ENCODE results near the gene TEX2. TPM values are rescaled to one million over a fixed set of nuclear protein-coding genes. Genes with fewer than 3 reads are reported as not detected.

Gene TEX2
- total and polyA plus RNA-seq, 2 donors (not counting 3 experiments of a cell fraction or from before 2014, with no cell fraction given): 13.3 to 25.8 TPM

- H3K4me2 ChIP-seq (ENCODE audit: insufficient read depth, low read length): peak overlapping the region; percentile 70
- no peaks in the 10 kb centered on the region for H4K20me1 ChIP-seq (replicated peaks; ENCODE audit: control insufficient read depth, extremely low read depth, insufficient read depth, low read length)
- no peaks in the 10 kb centered on the region for H3K27me3 ChIP-seq (ENCODE audit: control insufficient read depth in 2 of 2, insufficient read depth in 2 of 2, low read length in 2 of 2)
- peaks cover 2 to 8% of the 10 kb centered on the region in 2 experiments for H3K36me3 ChIP-seq (ENCODE audit: control insufficient read depth in 2 of 2, extremely low read depth in 1 of 2, insufficient read depth in 2 of 2, low read length in 2 of 2)
- ChIA-PET POLR2A (interaction anchor here (0.6 to 1.9 kb wide), 21 partner anchors 11 to 267 kb away, joined by 3 to 13 read pairs (median 4); partner anchors contain the start of genes PRR29 and TEX2), CTCF (interaction anchor here (0.8 to 5.1 kb wide), 13 partner anchors 14 to 275 kb away, joined by 3 to 48 read pairs (median 4); partner anchors contain the start of gene ERN1)
- DNase-seq (ENCODE audit: low read depth, low spot score) (no peak), FAIRE-seq (no peak)
- H3K4me1 ChIP-seq (ENCODE audit: control insufficient read depth, extremely low read depth, insufficient read depth, low read length): peaks cover 21% of the 10 kb centered on the region
- intact Hi-C loops (cut with micrococcal nuclease): loop anchor here (1.0 to 5.0 kb wide), 6 partner anchors 15 to 272 kb away; partner anchors contain the start of genes ERN1, PECAM1 and TEX2
- peak overlapping the region in 2 of 3 experiments; percentile 64 to 72 for H3K4me3 ChIP-seq (replicated peaks in 1 of 3; ENCODE audit: insufficient read depth in 1 of 3, low read depth in 1 of 3, low read length in 3 of 3)
- H3K9me3 ChIP-seq (replicated peaks; ENCODE audit: control insufficient read depth, insufficient read depth, low read length): no peaks in the 10 kb centered on the region
- H3K9ac ChIP-seq (replicated peaks; ENCODE audit: extremely low read depth, insufficient read depth, low read length): peak overlapping the region; percentile 45
- dilution Hi-C loops (cut with MboI; ENCODE audit: extremely low pct_ligation_motif_present, low sequenced_read_pairs): loop anchor here (25.0 kb wide), 1 partner anchor 108 kb away; no protein-coding TSS in a partner anchor
- BruUV-seq (replicated peaks): no TSS peak
- H3K79me2 ChIP-seq (ENCODE audit: control insufficient read depth, insufficient read depth, low read length): peaks cover 13% of the 10 kb centered on the region
- no peak for TF ChIP-seq POLR2A (IDR thresholded peaks at IDR 0.05; ENCODE audit: low read depth, low read length)
- TF ChIP-seq EZH2 (IDR thresholded peaks at IDR 0.05; ENCODE audit: borderline replicate concordance, low read depth, low read length, severe bottlenecking): no peak
- no peak for TF ChIP-seq FOS (IDR thresholded peaks at IDR 0.05; ENCODE audit: borderline replicate concordance, insufficient read depth, low read length)
- no peak for TF ChIP-seq POLR2AphosphoS5 (IDR thresholded peaks at IDR 0.05; ENCODE audit: insufficient read depth, low read depth, low read length)
- no peak for TF ChIP-seq JUN (IDR thresholded peaks at IDR 0.05; ENCODE audit: borderline replicate concordance, insufficient read depth, insufficient read length, low read depth)
- TF ChIP-seq MAX (IDR thresholded peaks at IDR 0.05; ENCODE audit: insufficient read depth, insufficient read length): no peak
- TF ChIP-seq GATA2 (IDR thresholded peaks at IDR 0.05; ENCODE audit: insufficient read depth, insufficient read length, low read depth, low read length): no peak
- H2AFZ ChIP-seq (ENCODE audit: low read depth, low read length): peak overlapping the region; percentile 32
- H3K27ac ChIP-seq (ENCODE audit: insufficient read depth, low read depth, low read length): peak overlapping the region; percentile 32
- no peaks in the 10 kb centered on the region for H3K9me1 ChIP-seq (replicated peaks; ENCODE audit: control insufficient read depth, extremely low read depth, insufficient read depth, low read length)
Measured at GRCh38 chr17:64145375-64145750, 117.7 kb downstream of the TEX2 start.

- H3K4me2 ChIP-seq (ENCODE audit: insufficient read depth, low read length): no peak overlapping the region
- no peak overlapping the region for H2AFZ ChIP-seq (ENCODE audit: low read depth, low read length)
- FAIRE-seq: no peak
- ChIA-PET POLR2A (no interaction called here), CTCF (interaction anchor here (0.8 kb wide), 1 partner anchor 111 kb away, joined by 3 read pairs; no protein-coding TSS in a partner anchor)
- H4K20me1 ChIP-seq (replicated peaks; ENCODE audit: control insufficient read depth, extremely low read depth, insufficient read depth, low read length): no peaks in the 10 kb centered on the region
- H3K4me1 ChIP-seq (ENCODE audit: control insufficient read depth, extremely low read depth, insufficient read depth, low read length): no peaks in the 10 kb centered on the region
- intact Hi-C loops (cut with micrococcal nuclease) (no loop called here), dilution Hi-C loops (cut with MboI; ENCODE audit: extremely low pct_ligation_motif_present, low sequenced_read_pairs) (loop anchor here (25.0 kb wide), 1 partner anchor 102 kb away; no protein-coding TSS in a partner anchor)
- no peaks in the 10 kb centered on the region for H3K36me3 ChIP-seq (ENCODE audit: control insufficient read depth in 2 of 2, extremely low read depth in 1 of 2, insufficient read depth in 2 of 2, low read length in 2 of 2)
- no peaks in the 10 kb centered on the region for H3K79me2 ChIP-seq (ENCODE audit: control insufficient read depth, insufficient read depth, low read length)
- no peaks in the 10 kb centered on the region for H3K27me3 ChIP-seq (ENCODE audit: control insufficient read depth in 2 of 2, insufficient read depth in 2 of 2, low read length in 2 of 2)
- TF ChIP-seq GATA2 (IDR thresholded peaks at IDR 0.05; ENCODE audit: insufficient read depth, insufficient read length, low read depth, low read length) (no peak), POLR2A (IDR thresholded peaks at IDR 0.05; ENCODE audit: low read depth, low read length) (no peak)
- no peaks in the 10 kb centered on the region for H3K9me3 ChIP-seq (replicated peaks; ENCODE audit: control insufficient read depth, insufficient read depth, low read length)
- H3K9ac ChIP-seq (replicated peaks; ENCODE audit: extremely low read depth, insufficient read depth, low read length): no peak overlapping the region
- no peaks in the 10 kb centered on the region for H3K9me1 ChIP-seq (replicated peaks; ENCODE audit: control insufficient read depth, extremely low read depth, insufficient read depth, low read length)
- no peak overlapping the region for H3K27ac ChIP-seq (ENCODE audit: insufficient read depth, low read depth, low read length)
- no TSS peak for BruUV-seq (replicated peaks)
- DNase-seq (ENCODE audit: low read depth, low spot score): no peak
- no peak overlapping the region for H3K4me3 ChIP-seq (replicated peaks in 1 of 3; ENCODE audit: insufficient read depth in 1 of 3, low read depth in 1 of 3, low read length in 3 of 3)
Measured at GRCh38 chr17:64139542-64139941, 123.5 kb downstream of the TEX2 start.

Measured in endothelial cell of umbilical vein (primary cell).